H9 (cell line): Measurements from ENCODE around the gene TSC22D4. TPM values are rescaled to one million over a fixed set of nuclear protein-coding genes. Genes with fewer than 3 reads are reported as not detected.

Source experiments
- DNase-seq: peaks from one replicate; pipeline ENCODE4 v3.0.0-alpha.2; 2017
- H2AFZ ChIP-seq: one replicate; pipeline ENCODE4 v1.6.1; 2013; ENCODE audit warnings: mild to moderate bottlenecking, low read length, control low read depth, moderate library complexity
- H2AK5ac ChIP-seq: 2 replicates; pipeline ENCODE4 v1.6.1; 2013; ENCODE audit warnings: low read length, control low read depth, mixed read lengths; ENCODE audit not compliant: insufficient read length
- H2BK120ac ChIP-seq: one replicate; pipeline ENCODE4 v1.6.1; 2013; ENCODE audit warnings: low read depth, mild to moderate bottlenecking, low read length, control low read depth, inconsistent platforms; ENCODE audit not compliant: poor library complexity, severe bottlenecking
- H2BK12ac ChIP-seq: 2 replicates; pipeline ENCODE4 v1.6.1; 2013; ENCODE audit warnings: low read length, control low read depth, mixed read lengths, low read depth; ENCODE audit not compliant: insufficient read length
- H2BK15ac ChIP-seq: 2 replicates; pipeline ENCODE4 v1.6.1; 2013; ENCODE audit warnings: low read depth, low read length, control low read depth
- H2BK20ac ChIP-seq: one replicate; pipeline ENCODE4 v1.6.1; 2013; ENCODE audit warnings: low read depth, mild to moderate bottlenecking, low read length, control low read depth, inconsistent platforms; ENCODE audit not compliant: poor library complexity, severe bottlenecking
- H2BK5ac ChIP-seq: 2 replicates; pipeline ENCODE4 v1.6.1; 2013; ENCODE audit warnings: low read length, control low read depth, mixed read lengths; ENCODE audit not compliant: insufficient read length
- H3K14ac ChIP-seq: 2 replicates; pipeline ENCODE4 v1.6.1; 2013; ENCODE audit warnings: low read length, control low read depth; ENCODE audit not compliant: insufficient read depth
- H3K18ac ChIP-seq: 2 replicates; pipeline ENCODE4 v1.6.1; 2013; ENCODE audit warnings: low read depth, mild to moderate bottlenecking, mixed read lengths, low read length, control low read depth; ENCODE audit not compliant: insufficient read length
- H3K23ac ChIP-seq: 2 replicates; pipeline ENCODE4 v1.6.1; 2013; ENCODE audit warnings: low read length, control low read depth, mixed read lengths, low read depth; ENCODE audit not compliant: insufficient read length
- H3K23me2 ChIP-seq: 2 replicates; pipeline ENCODE4 v1.6.1; 2013; ENCODE audit warnings: low read depth, mild to moderate bottlenecking, mixed read lengths, low read length, control low read depth; ENCODE audit not compliant: insufficient read length, poor library complexity, severe bottlenecking
- H3K27ac ChIP-seq: 2 replicates; pipeline ENCODE4 v1.5.1; 2013; ENCODE audit warnings: low read length, control low read depth, mixed read lengths, low read depth; ENCODE audit not compliant: insufficient read length
- H3K27me3 ChIP-seq: 2 replicates; pipeline ENCODE4 v1.6.1; 2013; ENCODE audit warnings: low read length, control low read depth, inconsistent platforms; ENCODE audit not compliant: insufficient read depth
- H3K4ac ChIP-seq: 2 replicates; pipeline ENCODE4 v1.6.1; 2013; ENCODE audit warnings: low read depth, mild to moderate bottlenecking, control low read depth, inconsistent platforms, low read length, moderate library complexity
- H3K4me1 ChIP-seq: 2 replicates; pipeline ENCODE4 v1.6.1; 2013; ENCODE audit warnings: low read length, control low read depth, inconsistent platforms; ENCODE audit not compliant: insufficient read depth
- H3K4me2 ChIP-seq: 2 replicates; pipeline ENCODE4 v1.6.1; 2013; ENCODE audit warnings: low read length, control low read depth, mixed read lengths; ENCODE audit not compliant: insufficient read length, insufficient read depth
- H3K56ac ChIP-seq: 2 replicates; pipeline ENCODE4 v1.6.1; 2013; ENCODE audit warnings: low read depth, mild to moderate bottlenecking, mixed read lengths, low read length, control low read depth; ENCODE audit not compliant: insufficient read length
- H3K79me1 ChIP-seq: 2 replicates; pipeline ENCODE4 v1.6.1; 2013; ENCODE audit warnings: low read depth, mild to moderate bottlenecking, moderate library complexity, low read length, control low read depth, inconsistent platforms; ENCODE audit not compliant: insufficient read depth, poor library complexity, severe bottlenecking
- H3K79me2 ChIP-seq: 2 replicates; pipeline ENCODE4 v1.6.1; 2013; ENCODE audit warnings: low read length, control low read depth, inconsistent platforms; ENCODE audit not compliant: insufficient read depth
- H3K9ac ChIP-seq: 2 replicates; pipeline ENCODE4 v1.6.1; 2013; ENCODE audit warnings: low read length, control low read depth, mixed read lengths; ENCODE audit not compliant: insufficient read length; ENCODE audit errors: extremely low read depth
- H3K9me3 ChIP-seq: one replicate; pipeline ENCODE4 v1.6.1; 2013; ENCODE audit warnings: low read depth, low read length, inconsistent platforms; ENCODE audit not compliant: control insufficient read depth
- H3T11ph ChIP-seq: one replicate; pipeline ENCODE4 v1.6.1; 2013; ENCODE audit warnings: mild to moderate bottlenecking, low read length, control low read depth, inconsistent platforms
- H4K20me1 ChIP-seq: one replicate; pipeline ENCODE4 v1.6.1; 2013; ENCODE audit not compliant: control insufficient read depth, insufficient read length, insufficient read depth
- H4K5ac ChIP-seq: 2 replicates; pipeline ENCODE4 v1.6.1; 2013; ENCODE audit warnings: low read depth, mild to moderate bottlenecking, mixed read lengths, low read length, control low read depth; ENCODE audit not compliant: insufficient read length
- H4K8ac ChIP-seq: replicated peaks from 2 replicates; pipeline ENCODE4 v1.6.1; 2013; ENCODE audit warnings: low read length, control low read depth, mixed read lengths, low read depth; ENCODE audit not compliant: insufficient read length
- H4K91ac ChIP-seq: 2 replicates; pipeline ENCODE4 v1.6.1; 2013; ENCODE audit warnings: low read depth, mild to moderate bottlenecking, moderate library complexity, mixed read lengths, low read length, control low read depth; ENCODE audit not compliant: insufficient read length
- H3K27ac Mint-ChIP-seq, 3 experiments: 2 replicates in 2 of 3; 3 replicates in 1 of 3; pipeline ENCODE4 v1.8.0; 2020 to 2021; ENCODE audit warnings: mixed read lengths in 3 of 3, mild to moderate bottlenecking in 1 of 3, moderate library complexity in 1 of 3
- H3K27me3 Mint-ChIP-seq: 2 replicates; pipeline ENCODE4 v1.8.0; 2021; ENCODE audit warnings: low read depth, mild to moderate bottlenecking, moderate library complexity, mixed read lengths
- H3K36me3 Mint-ChIP-seq, 3 experiments: 2 replicates in 2 of 3; 3 replicates in 1 of 3; pipeline ENCODE4 v1.8.0; 2020 to 2021; ENCODE audit warnings: low read depth in 3 of 3, mixed read lengths in 3 of 3; ENCODE audit not compliant: insufficient read depth in 1 of 3
- H3K4me1 Mint-ChIP-seq, 2 experiments: 2 replicates each; pipeline ENCODE4 v1.8.0; 2020; ENCODE audit warnings: mixed read lengths in 2 of 2
- H3K4me3 Mint-ChIP-seq, 2 experiments: 2 replicates in 1 of 2; 3 replicates in 1 of 2; pipeline ENCODE4 v1.8.0; 2020 to 2021; ENCODE audit warnings: mild to moderate bottlenecking in 2 of 2, mixed read lengths in 2 of 2, moderate library complexity in 1 of 2
- H3K9me3 Mint-ChIP-seq, 2 experiments: 2 replicates in 1 of 2; 3 replicates in 1 of 2; pipeline ENCODE4 v1.8.0; 2020; ENCODE audit warnings: mild to moderate bottlenecking in 2 of 2, mixed read lengths in 2 of 2, moderate library complexity in 1 of 2
- CTCF ChIP-seq: fragments of 200-600 bp; sonication (generic); conservative IDR thresholded peaks from 3 replicates; pipeline ENCODE4 v1.8.0; 2021; ENCODE audit warnings: antibody characterized with exemption, mild to moderate bottlenecking
- WGBS: extraction: QIAGEN DNeasy Blood & Tissue Kit; methylation state at CpG from one replicate; pipeline ENCODE4 v1.1.7; 2013; ENCODE audit warnings: missing lambda C conversion rate, low lambda C conversion rate, mixed read lengths; ENCODE audit not compliant: insufficient read length; ENCODE audit errors: extremely low coverage; 5-methylcytosine and 5-hydroxymethylcytosine counted together
- total RNA-seq: library from RNA; stranded (reverse); gene quantifications from 2 replicates; pipeline ENCODE4 v1.2.1, GENCODE V29; 2021

Gene TSC22D4
- total RNA-seq, 1 experiment from 2014 or later: 17.5 TPM

DNA sequence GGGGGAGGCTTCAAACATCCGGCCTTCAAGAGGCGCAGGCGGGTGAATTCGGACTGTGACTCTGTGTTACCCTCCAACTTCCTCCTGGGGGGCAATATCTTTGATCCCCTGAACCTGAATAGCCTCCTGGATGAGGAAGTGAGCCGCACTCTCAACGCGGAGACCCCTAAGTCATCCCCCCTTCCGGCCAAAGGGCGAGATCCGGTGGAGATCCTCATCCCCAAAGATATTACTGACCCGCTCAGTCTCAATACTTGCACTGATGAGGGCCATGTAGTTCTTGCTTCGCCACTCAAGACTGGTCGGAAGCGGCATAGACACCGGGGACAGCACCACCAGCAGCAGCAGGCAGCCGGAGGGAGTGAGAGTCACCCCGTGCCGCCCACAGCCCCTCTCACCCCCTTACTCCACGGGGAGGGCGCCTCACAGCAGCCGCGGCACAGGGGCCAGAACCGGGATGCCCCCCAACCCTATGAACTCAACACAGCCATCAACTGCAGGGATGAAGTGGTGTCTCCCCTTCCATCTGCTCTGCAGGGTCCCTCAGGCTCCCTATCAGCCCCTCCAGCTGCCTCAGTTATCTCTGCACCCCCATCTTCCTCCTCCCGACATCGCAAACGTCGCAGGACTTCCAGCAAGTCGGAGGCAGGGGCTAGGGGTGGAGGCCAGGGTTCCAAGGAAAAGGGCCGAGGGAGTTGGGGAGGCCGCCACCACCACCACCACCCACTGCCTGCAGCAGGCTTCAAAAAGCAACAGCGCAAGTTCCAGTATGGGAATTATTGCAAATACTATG, 48.3 kb downstream of the TSC22D4 start:
- Mint-ChIP-seq H3K4me3 (peak overlapping the region; percentile 86 to 95), H3K4me1 (peaks cover 45 to 46% of the 10 kb centered on the region in 2 experiments), H3K27me3 (peaks cover 24% of the 10 kb centered on the region), H3K27ac (peak overlapping the region; percentile 74 to 96 (median 95); a peak in 6 of 7 replicates), H3K9me3 (peaks cover 4 to 14% of the 10 kb centered on the region in 2 experiments; a peak in 3 of 5 replicates), H3K36me3 (peaks cover 37 to 51% (median 40%) of the 10 kb centered on the region in 3 experiments)
- Histone ChIP-seq H3K27me3 (no peaks in the 10 kb centered on the region), H4K8ac (no peak overlapping the region), H4K5ac (no peak overlapping the region), H2BK5ac (no peak overlapping the region), H3K23me2 (peaks cover 11% of the 10 kb centered on the region), H3K4me1 (no peaks in the 10 kb centered on the region), H3K79me1 (peaks cover 3% of the 10 kb centered on the region), H3K9ac (peak overlapping the region; percentile 66), H3K14ac (no peak overlapping the region), H3K4ac (no peak overlapping the region), H3K4me2 (peak overlapping the region; percentile 71), H2BK12ac (no peak overlapping the region), H3K27ac (no peak overlapping the region), H3K23ac (no peak overlapping the region), H3K79me2 (no peaks in the 10 kb centered on the region; the same call in 1 of the 2 replicates), H2BK20ac (no peak overlapping the region), H2BK120ac (no peak overlapping the region), H2AK5ac (no peak overlapping the region), H4K20me1 (no peaks in the 10 kb centered on the region), H4K91ac (no peak overlapping the region), H2BK15ac (no peak overlapping the region), H3K18ac (no peak overlapping the region), H2AFZ (no peak overlapping the region), H3T11ph (no peak overlapping the region), H3K56ac (no peak overlapping the region), H3K9me3 (no peaks in the 10 kb centered on the region)
- no CpG with 5 or more reads among the region's 31 CpGs for WGBS
- DNase-seq: no peak
- TF ChIP-seq CTCF: no peak
